Panc1 (cell line): ENCODE results near the gene ESRRA.

Experiments used
- TCF7L2 ChIP-seq: IDR thresholded peaks from 2 replicates; pipeline ENCODE4 v1.6.1; 2011; ENCODE audit warnings: mild to moderate bottlenecking, low read depth, low read length, inconsistent platforms
- TF ChIP-seq, protein P1 (sequence below): fragments of 450-650 bp; IDR thresholded peaks from 2 replicates; pipeline ENCODE4 v1.5.1; 2017; ENCODE audit warnings: mild to moderate bottlenecking

DNA sequence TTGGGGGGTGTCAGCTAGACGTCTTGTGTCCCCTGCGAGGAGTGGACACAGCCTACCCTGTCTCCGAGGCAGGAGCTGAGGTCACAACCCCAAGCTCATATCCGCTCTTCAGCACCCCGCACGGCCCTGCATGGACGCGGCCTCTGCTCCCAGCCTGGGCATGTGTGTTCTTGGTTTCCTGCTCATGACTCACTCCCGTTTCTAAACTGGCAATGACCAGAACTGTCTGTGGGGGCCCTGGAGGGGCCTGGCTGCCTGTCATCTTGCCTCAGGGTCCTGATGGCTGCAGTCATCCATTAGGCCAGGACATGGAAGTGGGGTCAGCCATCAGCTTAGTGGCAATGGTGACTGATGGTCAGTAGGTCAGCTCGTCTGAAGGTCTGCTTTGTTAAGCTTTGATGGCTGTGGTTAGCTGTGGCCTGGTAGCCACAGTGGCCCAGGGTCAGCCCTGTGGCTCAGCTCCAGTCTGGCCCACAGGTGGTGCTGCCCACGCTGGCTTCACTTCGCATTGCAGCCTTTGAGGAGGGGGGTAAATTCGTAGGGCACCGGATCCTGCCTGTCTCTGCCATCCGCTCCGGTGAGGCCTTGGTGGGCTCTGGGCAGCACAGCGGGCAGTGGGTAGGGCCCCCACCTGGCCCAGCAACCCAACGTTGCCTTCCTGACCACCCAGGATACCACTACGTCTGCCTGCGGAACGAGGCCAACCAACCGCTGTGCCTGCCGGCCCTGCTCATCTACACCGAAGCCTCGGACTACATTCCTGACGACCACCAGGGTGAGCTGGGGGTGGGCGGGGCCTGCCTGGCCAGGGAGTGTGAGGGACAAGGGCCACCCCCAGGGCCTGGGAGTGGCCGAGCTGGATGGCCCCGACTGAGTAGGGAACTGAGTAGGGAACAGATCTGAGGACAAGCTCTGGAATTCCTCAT is 42.0 kb upstream of the ESRRA start:
- TF ChIP-seq, protein P1, sequence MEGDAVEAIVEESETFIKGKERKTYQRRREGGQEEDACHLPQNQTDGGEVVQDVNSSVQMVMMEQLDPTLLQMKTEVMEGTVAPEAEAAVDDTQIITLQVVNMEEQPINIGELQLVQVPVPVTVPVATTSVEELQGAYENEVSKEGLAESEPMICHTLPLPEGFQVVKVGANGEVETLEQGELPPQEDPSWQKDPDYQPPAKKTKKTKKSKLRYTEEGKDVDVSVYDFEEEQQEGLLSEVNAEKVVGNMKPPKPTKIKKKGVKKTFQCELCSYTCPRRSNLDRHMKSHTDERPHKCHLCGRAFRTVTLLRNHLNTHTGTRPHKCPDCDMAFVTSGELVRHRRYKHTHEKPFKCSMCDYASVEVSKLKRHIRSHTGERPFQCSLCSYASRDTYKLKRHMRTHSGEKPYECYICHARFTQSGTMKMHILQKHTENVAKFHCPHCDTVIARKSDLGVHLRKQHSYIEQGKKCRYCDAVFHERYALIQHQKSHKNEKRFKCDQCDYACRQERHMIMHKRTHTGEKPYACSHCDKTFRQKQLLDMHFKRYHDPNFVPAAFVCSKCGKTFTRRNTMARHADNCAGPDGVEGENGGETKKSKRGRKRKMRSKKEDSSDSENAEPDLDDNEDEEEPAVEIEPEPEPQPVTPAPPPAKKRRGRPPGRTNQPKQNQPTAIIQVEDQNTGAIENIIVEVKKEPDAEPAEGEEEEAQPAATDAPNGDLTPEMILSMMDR, result no peak
- no peak for TF ChIP-seq TCF7L2
